Amniotic stem cell (primary cell): Measurements from ENCODE around the gene TANK.
"Not testable (repeated sequence)": the region's sequence is repeated elsewhere in the genome, so short reads cannot be mapped to it uniquely, and the experiment has no call there.

Experiments used
- DNase-seq: peaks from one replicate; lab custom pipeline; 2025; lab: John Stamatoyannopoulos, UW

Gene TANK

GRCh38 chr2:161169335-161169734 lies 9.1 kb downstream of the TANK start:
- DNase-seq, result no peak

DNA sequence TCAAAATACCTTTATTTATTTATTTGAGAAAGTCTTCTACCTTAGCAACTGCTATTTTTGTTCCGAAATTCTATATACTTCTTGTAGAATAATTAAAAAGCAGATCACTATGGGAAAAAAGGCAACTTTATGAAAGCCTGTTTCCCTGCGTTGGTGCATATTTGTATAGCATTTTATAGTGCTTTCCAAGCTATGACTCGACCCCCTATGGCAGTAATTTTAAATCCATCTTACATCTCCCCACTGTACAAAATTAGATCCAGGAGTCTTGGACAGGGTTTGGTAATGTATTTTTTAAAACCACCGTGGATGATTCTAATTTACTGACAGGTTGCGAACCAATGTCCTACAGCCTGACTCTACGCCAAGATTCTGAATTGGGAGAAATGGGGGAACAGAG lies 10.1 kb downstream of the TANK start:
- DNase-seq, result no peak

- DNase-seq, result no peak
Observed at GRCh38 chr2:161170958-161171932, 11.0 kb downstream of the TANK start.

GRCh38 chr2:161172901-161173540 lies 12.8 kb downstream of the TANK start:
- DNase-seq, result no peak

GRCh38 chr2:161173541-161174194 lies 13.4 kb downstream of the TANK start:
- no peak for DNase-seq

GRCh38 chr2:161177969-161178368 lies 17.7 kb downstream of the TANK start:
- no peak for DNase-seq

DNA sequence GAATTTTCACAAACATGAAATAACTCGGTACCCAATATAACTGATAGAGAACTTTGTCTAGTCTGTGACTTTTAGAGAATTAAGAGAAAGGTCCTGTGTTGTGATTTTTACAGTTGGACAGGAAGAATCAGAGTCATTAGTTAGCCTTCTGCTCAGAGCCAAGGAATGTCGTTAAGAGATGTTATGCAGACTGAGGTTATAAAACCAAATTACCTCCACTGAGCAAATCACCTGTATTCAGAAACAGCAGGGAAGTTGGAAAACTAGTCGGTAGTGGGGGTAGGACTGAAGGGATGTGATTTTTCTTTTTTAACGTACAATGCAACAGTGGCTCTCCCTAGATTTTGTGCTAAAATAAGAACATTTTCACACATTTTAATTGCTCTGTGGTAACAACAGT lies 18.5 kb downstream of the TANK start:
- DNase-seq, result no peak

DNA sequence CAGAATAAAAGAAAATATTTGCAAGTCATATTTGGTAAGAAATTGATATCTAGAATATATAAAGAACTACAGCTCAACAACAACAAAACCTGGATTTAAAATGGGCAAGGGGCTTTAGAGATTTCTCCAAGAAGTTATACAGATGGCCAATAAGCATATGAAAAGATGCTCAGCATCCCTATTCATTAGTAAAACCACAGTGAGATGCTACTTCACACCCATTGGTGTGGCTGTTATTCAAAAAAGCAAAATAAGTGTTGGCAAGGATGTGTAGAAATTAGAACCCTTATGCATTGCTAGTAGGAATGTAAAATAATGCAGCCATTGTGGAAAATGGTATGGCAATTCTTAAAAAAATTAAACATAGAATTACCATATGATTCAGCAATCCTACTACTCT lies 29.8 kb downstream of the TANK start:
- DNase-seq, result no peak

GRCh38 chr2:161195602-161196001 lies 35.4 kb downstream of the TANK start:
- DNase-seq, result not testable (repeated sequence)

DNA sequence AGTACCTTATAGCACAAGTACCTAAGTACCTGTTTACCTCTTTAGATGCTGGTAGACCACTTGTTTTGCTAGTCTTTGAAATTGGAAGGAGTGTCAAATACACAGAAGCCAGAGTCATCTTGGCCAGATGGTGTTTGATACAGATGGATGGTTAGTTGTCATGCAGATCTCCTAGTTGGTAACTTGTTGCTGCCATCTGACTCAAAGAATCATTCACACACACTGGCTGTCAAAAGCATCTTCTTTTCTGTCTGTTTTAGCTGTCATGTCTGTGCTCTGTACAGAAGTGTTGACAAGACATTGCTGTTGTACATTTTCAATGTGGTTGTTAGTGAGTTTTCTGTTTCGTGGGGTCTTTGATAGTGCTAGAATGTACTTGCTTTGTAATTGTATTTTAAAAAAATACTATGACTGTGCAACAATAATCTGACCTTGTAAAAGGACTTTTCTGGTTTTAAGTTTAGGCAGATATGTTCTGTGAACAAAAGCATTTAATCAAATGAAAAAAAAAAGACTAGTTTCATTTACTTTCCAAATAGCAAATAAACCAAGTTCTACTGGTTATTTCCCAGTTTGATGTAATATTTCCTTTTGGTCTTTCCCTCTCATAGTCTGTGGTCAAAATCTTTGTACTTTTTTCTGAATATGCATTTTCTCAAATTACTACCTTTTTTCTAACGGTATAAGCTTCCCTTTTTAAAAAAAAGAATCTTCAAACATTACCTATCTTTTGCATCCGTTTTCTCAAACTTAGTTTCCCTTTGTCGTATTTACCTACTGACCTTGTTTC lies 39.9 kb downstream of the TANK start:
- no peak for DNase-seq

DNA sequence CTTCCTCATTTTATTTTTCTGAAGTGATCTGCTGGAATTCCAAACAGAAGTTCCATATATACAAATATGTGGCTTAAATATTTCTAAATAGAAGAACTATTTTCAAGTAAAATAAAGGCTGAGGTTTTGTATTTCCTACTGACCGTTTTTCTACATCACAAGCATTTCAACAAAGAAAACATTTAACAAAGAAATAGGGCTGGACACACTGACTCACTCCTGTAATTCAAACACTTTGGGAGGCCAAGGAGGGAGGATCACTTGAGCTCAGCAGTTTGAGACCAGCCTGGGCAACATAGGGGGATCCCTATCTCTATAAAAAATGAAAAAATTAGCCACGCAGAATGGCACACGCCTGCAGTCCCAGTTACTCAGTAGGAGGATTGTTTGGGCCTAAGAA lies 44.6 kb downstream of the TANK start:
- DNase-seq, result no peak

- no peak for DNase-seq
Observed at GRCh38 chr2:161206471-161207032, 46.3 kb downstream of the TANK start.

DNA sequence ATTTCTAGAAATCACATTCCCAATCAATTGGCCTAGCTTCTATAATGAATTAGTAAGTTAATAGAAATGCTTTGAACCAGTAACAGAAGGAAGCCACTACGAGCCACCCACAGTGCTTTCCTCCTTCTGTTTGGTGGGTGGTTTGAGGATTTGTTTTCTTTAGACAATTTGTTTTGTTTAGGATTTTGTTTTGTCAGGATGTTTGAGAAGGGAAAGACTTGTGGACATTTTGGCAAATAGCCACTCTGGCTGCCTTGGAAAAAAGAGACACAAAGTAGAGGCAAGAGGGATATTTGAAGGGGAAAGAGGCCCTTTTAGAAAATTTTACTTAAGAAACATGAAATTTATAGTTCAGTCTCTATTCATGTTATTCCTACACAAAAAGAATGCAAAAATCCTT lies 47.7 kb downstream of the TANK start:
- no peak for DNase-seq

- peak; percentile 7 for DNase-seq
Observed at GRCh38 chr2:161208527-161209139, 48.4 kb downstream of the TANK start.

DNA sequence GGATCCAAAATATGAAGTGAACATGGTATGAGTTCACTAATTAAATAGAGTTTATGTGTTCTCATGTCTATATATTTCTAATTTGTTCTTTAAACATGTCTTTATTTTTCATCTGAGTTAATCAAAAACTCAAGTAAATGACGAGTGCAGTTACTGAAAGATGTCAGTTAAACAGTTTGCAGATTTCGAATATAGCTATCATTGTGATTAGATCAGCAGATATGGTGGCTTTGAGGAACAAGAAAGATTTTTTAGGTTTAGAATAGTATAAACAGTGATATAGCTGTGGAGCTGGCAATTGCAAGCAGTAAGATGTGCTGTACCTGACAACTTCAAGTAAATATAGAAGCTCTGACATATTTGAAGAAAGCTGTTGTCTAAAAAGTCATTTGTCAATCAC lies 49.7 kb downstream of the TANK start:
- DNase-seq, result no peak

DNA sequence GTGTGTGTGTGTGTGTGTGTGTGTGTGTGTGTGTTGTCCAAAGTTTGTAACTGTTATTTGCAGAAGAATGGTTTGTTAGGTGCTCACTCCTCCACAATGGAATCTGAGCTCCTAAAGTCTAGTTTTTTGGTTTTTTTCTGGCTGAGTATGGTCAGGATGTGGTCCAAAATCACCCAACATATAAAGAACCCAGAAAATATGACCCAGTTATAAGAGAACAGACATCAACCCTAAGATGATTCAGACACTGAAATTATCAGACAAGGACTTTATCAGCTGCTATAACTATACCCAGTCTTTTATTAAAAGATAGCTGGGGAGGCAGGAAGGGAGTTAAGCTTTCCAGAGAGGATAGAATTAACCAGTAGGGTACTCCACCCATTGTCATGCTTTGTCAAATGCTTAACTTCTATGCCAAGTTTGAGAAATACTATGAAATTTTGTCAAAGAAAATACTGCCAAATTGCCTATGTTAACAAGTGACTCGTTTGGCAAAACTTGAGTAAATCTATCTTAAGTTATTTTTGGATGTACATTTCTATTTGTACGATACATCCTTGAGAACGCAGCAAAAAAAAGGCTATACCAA lies 57.5 kb downstream of the TANK start:
- no peak for DNase-seq

DNA sequence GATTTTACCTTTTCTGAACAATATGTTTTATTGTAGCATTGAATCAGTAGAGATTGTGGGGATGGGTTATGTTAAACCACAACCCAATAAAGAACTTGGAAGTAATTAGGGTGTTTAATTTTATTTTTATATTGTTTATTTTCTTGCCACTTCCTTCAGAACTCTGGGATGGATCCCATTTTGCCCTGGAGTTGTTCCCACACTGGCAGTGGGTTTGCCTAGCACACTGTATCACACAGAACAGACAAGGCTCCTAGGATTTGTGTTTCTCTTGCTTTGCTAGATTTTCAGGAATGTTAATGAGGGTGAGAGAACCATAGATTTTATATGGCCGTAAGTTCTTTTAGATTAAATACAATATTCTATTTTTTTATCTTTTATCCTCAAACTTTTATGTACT lies 59.0 kb downstream of the TANK start:
- no peak for DNase-seq

DNA sequence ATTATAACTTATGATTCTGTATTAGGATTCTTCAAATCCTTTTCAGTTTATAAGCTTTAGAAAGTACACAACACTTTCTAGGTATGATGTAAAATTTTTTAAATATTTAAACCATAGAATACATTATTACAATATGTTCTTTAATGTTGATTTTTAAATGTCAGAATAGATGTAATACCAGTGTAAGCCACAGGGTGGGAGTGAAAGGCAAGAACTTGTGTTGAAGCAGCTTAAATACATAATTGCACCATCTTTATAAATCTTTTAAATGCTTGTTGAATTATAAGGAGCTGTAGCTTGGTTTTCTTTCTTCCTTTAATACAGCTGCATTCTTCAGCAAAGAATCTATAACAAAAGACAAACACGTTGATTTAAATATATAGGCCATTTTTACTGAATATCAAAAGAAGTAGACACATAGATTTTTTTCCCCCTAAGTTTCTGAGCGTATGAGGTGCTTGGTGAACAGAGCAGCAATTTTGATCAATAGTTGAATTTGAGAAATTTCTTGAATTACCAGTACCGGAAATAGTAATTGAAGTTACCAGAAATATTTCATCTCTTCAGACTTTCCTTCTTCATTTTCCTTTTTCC lies 63.0 kb downstream of the TANK start:
- DNase-seq, result peak; percentile 10

GRCh38 chr2:161228511-161229240 lies 68.4 kb downstream of the TANK start:
- no peak for DNase-seq

DNA sequence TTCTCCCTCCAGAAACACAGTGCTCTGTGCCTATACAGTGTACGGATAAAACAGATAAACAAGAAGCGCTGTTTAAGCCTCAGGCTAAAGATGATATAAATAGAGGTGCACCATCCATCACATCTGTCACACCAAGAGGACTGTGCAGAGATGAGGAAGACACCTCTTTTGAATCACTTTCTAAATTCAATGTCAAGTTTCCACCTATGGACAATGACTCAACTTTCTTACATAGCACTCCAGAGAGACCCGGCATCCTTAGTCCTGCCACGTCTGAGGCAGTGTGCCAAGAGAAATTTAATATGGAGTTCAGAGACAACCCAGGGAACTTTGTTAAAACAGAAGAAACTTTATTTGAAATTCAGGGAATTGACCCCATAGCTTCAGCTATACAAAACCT lies 70.7 kb downstream of the TANK start:
- DNase-seq, result no peak
